HG03135 (cell line): ENCODE data around the gene SHISA4.
"Not testable (repeated sequence)": the region's sequence is repeated elsewhere in the genome, so short reads cannot be mapped to it uniquely, and the experiment has no call there.

Experiments used
- ATAC-seq: cut with Tn5 transposase; IDR thresholded peaks from one replicate; pipeline ENCODE4 v1.9.1; 2021; ENCODE audit warnings: mild to moderate bottlenecking, moderate library complexity; ENCODE audit not compliant: unreplicated experiment

SHISA4 gene, protein sequence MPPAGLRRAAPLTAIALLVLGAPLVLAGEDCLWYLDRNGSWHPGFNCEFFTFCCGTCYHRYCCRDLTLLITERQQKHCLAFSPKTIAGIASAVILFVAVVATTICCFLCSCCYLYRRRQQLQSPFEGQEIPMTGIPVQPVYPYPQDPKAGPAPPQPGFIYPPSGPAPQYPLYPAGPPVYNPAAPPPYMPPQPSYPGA

GRCh38 chr1:201888282-201889089 lies at the start of gene SHISA4:
TSS of gene SHISA4 (plus strand) at chr1:201888898. CDS start at chr1:201888995, 97 bp downstream.
- ATAC-seq: no peak

- not testable (repeated sequence) for ATAC-seq
Observed at GRCh38 chr1:201839089-201839488, 49.6 kb upstream of the SHISA4 start.

DNA sequence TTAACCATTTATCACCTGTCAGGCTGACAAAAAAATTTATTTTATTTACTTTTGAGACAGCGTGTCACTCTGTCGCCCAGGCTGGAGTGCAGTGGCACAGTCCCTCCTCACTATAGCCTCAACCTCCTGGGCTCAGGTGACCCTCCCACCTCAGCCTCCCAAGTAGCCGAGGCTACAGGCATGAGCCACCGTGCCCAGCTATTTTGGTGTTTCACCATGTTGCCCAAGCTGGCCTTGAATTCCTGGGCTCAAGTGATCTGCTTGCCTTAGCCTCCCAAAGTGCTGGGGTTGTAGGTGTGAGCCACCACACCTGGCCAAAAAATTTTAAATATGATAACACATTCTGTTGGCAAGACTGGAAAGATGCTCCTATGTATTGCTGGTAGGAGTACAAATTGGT lies 48.6 kb upstream of the SHISA4 start:
- ATAC-seq: no peak

DNA sequence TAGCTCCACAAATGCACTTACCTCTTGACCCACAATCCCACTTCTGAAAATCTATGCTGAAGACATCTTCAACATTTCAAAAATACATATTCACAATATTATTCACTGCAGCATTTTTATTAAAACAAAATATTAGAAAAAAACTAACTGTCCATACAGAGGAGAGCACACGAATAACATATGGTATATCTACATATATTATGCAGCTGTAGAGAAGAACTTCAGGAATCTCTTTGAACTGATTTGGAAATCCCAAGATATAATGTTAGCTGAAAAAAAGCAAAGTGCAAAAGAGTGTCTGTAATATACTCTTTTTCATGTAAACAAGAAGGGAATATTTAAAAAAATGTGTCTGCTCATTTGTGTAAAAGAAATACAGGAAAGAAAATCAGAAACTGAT lies 48.2 kb upstream of the SHISA4 start:
- ATAC-seq: no peak

- ATAC-seq: no peak
Observed at GRCh38 chr1:201841265-201841912, 47.3 kb upstream of the SHISA4 start.

DNA sequence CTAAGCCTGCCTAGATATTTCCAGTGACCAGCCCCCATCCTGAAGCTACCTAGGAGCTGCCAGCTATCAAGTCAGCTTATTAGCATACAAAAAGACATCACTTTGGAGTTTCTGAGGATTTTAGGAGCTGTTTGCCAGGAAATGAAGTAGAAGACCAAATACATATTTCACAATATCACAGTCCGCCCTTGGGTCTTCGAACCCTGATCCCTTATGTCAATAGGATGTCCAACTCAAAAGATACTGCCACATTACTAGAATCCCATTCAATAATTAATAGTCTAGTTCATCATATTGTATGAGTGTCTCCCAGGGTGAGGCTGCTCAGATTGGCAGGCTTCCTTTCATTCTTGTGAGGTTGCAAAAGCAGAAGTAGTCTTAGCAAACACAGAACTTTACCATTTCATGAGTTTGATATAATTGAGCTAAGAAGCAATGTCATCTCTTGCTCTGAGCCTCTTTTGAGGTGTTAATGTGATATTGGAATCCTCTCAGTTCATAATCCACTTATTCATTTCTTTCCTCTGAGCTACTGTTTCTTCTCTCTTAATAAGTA lies 46.1 kb upstream of the SHISA4 start:
- ATAC-seq: no peak

DNA sequence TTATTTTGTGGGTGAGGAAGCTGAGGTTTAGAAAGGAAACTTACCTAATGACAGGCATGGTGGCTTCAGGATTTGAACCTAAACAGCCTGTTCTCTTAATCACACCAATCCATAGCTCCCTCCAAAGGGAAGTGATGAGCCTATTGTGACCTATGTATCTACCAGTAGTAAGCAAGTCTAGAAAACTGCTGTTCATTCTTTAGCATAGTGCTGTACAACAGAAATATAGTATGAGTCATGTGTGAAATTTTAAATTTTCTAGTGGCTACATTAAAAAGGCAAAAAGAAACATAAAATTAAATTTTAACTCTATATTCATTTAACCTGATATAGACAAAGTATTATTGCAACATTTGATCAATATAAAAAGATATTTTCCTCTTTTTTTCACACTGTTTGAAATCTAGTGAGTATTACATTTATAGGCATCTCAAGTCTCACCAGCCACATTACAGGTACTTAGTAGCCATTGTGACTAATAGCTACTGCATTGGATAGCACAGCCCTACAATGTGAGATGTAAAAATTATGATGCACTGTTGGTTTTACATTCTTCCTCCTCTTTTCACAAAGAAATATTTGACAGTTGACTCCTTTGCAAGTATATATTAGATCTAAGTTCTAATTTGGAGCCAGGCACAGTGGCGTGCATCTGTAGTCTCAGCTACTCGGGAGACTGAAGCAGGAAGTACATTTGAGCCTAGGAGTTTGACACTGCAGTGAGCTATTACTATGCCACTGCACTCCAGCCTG lies 43.2 kb upstream of the SHISA4 start:
- no peak for ATAC-seq

- ATAC-seq: no peak
Observed at GRCh38 chr1:201847150-201847549, 41.5 kb upstream of the SHISA4 start.

GRCh38 chr1:201848230-201848629 lies 40.5 kb upstream of the SHISA4 start:
- ATAC-seq: no peak

- ATAC-seq: no peak
Observed at GRCh38 chr1:201849372-201850052, 39.2 kb upstream of the SHISA4 start.

DNA sequence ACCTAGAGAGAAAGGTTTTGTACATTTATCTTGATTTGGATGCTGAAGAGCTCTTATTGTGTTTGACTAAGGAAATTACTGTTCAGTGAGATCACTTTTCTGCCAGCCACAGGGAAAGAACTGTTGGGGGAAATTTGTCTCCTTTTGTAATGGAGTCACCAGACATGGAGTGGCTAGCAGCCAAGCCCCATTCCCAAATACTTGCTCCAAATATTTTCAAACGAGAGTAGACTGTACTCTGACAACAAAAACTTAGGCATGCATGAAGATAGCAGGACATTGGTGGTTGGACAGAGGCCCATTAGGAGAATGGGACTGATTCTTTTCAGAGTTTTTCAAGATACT lies 38.7 kb upstream of the SHISA4 start:
- no peak for ATAC-seq

DNA sequence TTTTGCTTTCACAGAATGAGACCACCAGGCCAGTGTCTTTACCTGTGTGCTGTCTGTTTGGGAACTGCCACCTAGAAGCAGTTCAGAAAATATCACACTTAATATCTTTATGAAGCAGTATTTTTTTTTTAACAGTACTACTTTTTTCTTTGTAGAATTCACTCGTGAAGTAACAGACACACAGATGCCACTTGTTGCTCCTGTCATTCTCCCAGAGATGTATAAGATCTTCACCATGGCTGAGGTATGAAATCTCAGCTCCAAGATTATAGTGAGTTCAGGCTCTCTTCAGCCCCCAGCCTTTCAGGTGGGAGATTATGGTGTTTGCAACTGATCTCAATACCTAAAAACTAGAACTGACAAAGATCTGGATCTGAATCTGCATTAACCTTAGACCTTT lies 36.7 kb upstream of the SHISA4 start:
- ATAC-seq: no peak

- ATAC-seq: not testable (repeated sequence)
Observed at GRCh38 chr1:201856722-201857121, 32.0 kb upstream of the SHISA4 start.

GRCh38 chr1:201859424-201859823 lies 29.3 kb upstream of the SHISA4 start:
- no peak for ATAC-seq

DNA sequence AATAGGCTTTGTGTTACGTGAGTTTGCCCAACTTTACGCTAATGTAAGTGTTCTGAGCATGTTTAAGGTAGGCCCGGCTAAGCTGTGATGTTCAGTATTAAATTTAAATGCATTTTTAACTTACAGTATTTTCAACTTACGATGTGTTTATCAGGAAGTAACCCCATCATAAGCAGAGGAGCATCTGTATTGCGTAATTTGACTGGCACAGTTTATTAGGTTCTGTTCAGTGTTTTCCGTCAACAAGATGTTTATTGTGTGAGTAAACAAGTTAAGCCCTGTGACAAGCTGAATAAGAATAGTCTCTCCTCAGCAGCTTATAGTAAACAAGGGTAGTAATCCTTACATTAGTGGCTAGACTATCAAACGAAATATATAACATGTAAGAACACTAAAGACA lies 27.2 kb upstream of the SHISA4 start:
- no peak for ATAC-seq

- no peak for ATAC-seq
Observed at GRCh38 chr1:201870397-201870796, 18.3 kb upstream of the SHISA4 start.

DNA sequence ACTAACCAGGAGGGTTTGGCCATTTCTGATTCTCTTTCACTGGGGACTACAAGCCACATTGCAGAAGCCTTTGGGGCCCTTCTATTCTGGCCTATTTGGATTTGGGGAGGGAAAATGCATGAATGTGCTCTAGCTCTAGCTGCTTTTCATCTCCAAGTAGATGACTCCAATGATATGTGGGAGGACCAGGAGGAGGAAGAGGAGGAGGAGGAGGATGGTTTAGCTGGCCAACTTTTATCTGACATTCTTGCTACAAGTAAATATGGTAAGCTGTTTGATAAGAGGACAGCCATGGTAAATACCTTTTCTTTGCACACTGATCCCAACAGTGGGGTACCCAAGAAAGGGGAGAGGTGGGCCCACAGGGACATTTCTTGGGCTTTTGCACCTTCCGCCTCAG lies 14.0 kb upstream of the SHISA4 start:
- no peak for ATAC-seq

GRCh38 chr1:201876148-201876818 lies 12.4 kb upstream of the SHISA4 start:
- no peak for ATAC-seq

DNA sequence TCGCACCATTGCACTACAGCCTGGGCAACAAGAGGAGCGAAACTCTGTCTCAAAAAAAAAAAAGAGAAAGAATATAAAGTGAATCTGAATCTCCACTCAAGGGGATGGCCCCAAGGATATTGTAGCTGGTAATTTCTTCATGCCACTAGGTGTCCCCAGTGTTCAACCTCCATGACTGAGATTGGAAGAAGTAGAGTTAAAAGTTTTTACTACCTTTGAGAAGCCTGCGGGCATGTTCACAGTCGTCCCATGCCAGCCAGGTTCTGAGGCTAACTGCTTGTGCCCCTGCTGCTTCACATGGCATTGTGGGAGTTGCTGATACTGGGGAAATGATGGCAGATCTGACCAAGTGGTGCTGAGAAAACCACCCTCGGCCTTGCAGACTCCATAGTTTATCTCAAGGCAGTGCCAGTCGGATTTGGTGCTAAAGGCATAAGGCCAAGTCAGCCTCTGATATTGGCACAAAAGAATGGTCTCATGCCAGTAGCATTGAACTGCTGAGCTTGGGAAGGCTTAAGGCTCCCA lies 10.8 kb upstream of the SHISA4 start:
- ATAC-seq: no peak
